T-cell (primary cell): ENCODE results near the gene SMC1A. TPM values are rescaled to one million over a fixed set of nuclear protein-coding genes. Genes with fewer than 3 reads are reported as not detected.
"Not testable (repeated sequence)": the region's sequence is repeated elsewhere in the genome, so short reads cannot be mapped to it uniquely, and the experiment has no call there.

Experiments
- ATAC-seq, 4 experiments: fragments of 200-7000 bp in 3 of 4; fragments of 150-1000 bp in 1 of 4; cut with Tn5 transposase; replicated peaks in 1 of 4; 1 replicate in 3 of 4; 2 replicates in 1 of 4; pipeline ENCODE4 v1.10.0; 2021; ENCODE audit warnings: moderate library complexity in 3 of 4, mild to moderate bottlenecking in 2 of 4, moderate number of reproducible peaks in 1 of 4
- CTCF ChIA-PET, 2 donors: fragments of 300-600 bp; sonication (Branson Sonifier 250); formaldehyde crosslinking; loops; one replicate each; lab custom pipeline; 2022; ENCODE audit warnings: antibody characterized with exemption in 2 of 2; lab: Charles Lee
- POLR2A ChIA-PET, 2 donors: fragments of 300-600 bp; sonication (Branson Sonifier 250); formaldehyde crosslinking; loops; one replicate each; lab custom pipeline; 2022; ENCODE audit warnings: antibody characterized with exemption in 2 of 2; lab: Charles Lee
- DNase-seq, 35 experiments: peaks; one replicate each; pipeline versions ENCODE4 v3.0.0 to v3.0.0-alpha.2; 2013 to 2023
- H3K27ac ChIP-seq: one replicate; pipeline ENCODE4 v1.5.1; 2013; ENCODE audit warnings: low read length
- H3K27me3 ChIP-seq, 2 experiments: replicated peaks in 1 of 2; 1 replicate in 1 of 2; 2 replicates in 1 of 2; pipeline versions ENCODE4 v1.6.1 to v1.7.0; 2013; ENCODE audit warnings: low read length in 1 of 2, mixed read lengths in 1 of 2; ENCODE audit not compliant: control insufficient read depth in 2 of 2, insufficient read depth in 2 of 2; ENCODE audit errors: extremely low read depth in 1 of 2
- H3K36me3 ChIP-seq, 2 donors: 1 replicate in 1 of 2; 2 replicates in 1 of 2; pipeline versions ENCODE4 v1.6.1 to v1.7.0; 2013; ENCODE audit warnings: low read length in 1 of 2; ENCODE audit not compliant: control insufficient read depth in 2 of 2, insufficient read depth in 1 of 2; ENCODE audit errors: extremely low read depth in 1 of 2
- H3K4me1 ChIP-seq, 2 experiments: 1 replicate in 1 of 2; 2 replicates in 1 of 2; pipeline versions ENCODE4 v1.6.1 to v1.7.0; 2013; ENCODE audit warnings: low read length in 2 of 2, mixed read lengths in 1 of 2; ENCODE audit not compliant: insufficient read depth in 2 of 2, control insufficient read depth in 1 of 2; ENCODE audit errors: extremely low read depth in 1 of 2
- H3K4me3 ChIP-seq, 2 donors: 1 replicate in 1 of 2; 2 replicates in 1 of 2; pipeline versions ENCODE4 v1.5.1 to v1.7.0; 2013; ENCODE audit warnings: mild to moderate bottlenecking in 2 of 2, low read length in 1 of 2, moderate library complexity in 1 of 2; ENCODE audit not compliant: control insufficient read depth in 1 of 2; ENCODE audit errors: extremely low read depth in 1 of 2
- H3K9me3 ChIP-seq: 2 replicates; pipeline ENCODE4 v1.7.0; 2013
- H3K27ac Mint-ChIP-seq, 2 donors: one replicate each; pipeline ENCODE4 v1.8.0; 2020 to 2021; ENCODE audit warnings: mild to moderate bottlenecking in 2 of 2, mixed read lengths in 2 of 2
- H3K27me3 Mint-ChIP-seq, 2 donors: one replicate each; pipeline ENCODE4 v1.8.0; 2021 to 2022; ENCODE audit warnings: mixed read lengths in 2 of 2
- H3K36me3 Mint-ChIP-seq: one replicate; pipeline ENCODE4 v1.8.0; 2021; ENCODE audit warnings: mixed read lengths
- H3K4me1 Mint-ChIP-seq, 3 donors: one replicate each; pipeline ENCODE4 v1.8.0; 2020 to 2022; ENCODE audit warnings: mixed read lengths in 3 of 3, mild to moderate bottlenecking in 1 of 3
- H3K4me3 Mint-ChIP-seq, 3 donors: one replicate each; pipeline ENCODE4 v1.8.0; 2020 to 2022; ENCODE audit warnings: mild to moderate bottlenecking in 3 of 3, mixed read lengths in 3 of 3, moderate library complexity in 3 of 3
- H3K9me3 Mint-ChIP-seq, 3 donors: one replicate each; pipeline ENCODE4 v1.8.0; 2020 to 2022; ENCODE audit warnings: mixed read lengths in 3 of 3
- WGBS: methylation state at CpG from one replicate; pipeline ENCODE4 v1.1.5; 2013; ENCODE audit warnings: missing lambda C conversion rate; ENCODE audit not compliant: insufficient coverage; 5-methylcytosine and 5-hydroxymethylcytosine counted together
- total RNA-seq, 35 experiments: library from RNA in 6 of 35; stranded (reverse) in 6 of 35; fragments of 120-200 nt in 1 of 35; gene quantifications; one replicate each; pipeline versions ENCODE4 v1.2.1 to v1.2.4 and lab custom pipeline; 2013 to 2026

Gene SMC1A
- total RNA-seq (10 to 100 TPM; 46.8 to 73.0 (median 66.0) TPM), total RNA-seq (lab: John Stamatoyannopoulos, UW) (91.6 to 264 (median 108) reads per million in 29 experiments)
- total RNA-seq (2013) = 29.0 TPM

GRCh38 chrX:53422086-53422860 is at the start of gene SMC1A:
Gene SMC1A (minus strand): TSS chrX:53422654. CDS start chrX:53422600, 54 bp downstream.
- POLR2A ChIA-PET = interaction anchor here (0.5 to 1.6 kb wide), 13 partner anchors 8 to 1127 kb away, joined by 3 to 6 read pairs (median 3); no protein-coding TSS in a partner anchor
- peak; percentile 85 to 93 (median 91) for ATAC-seq
- no peaks in the 10 kb centered on the region for H3K9me3 Mint-ChIP-seq
- H3K4me1 Mint-ChIP-seq = peaks cover 36 to 37% (median 36%) of the 10 kb centered on the region in 3 donors
- H3K27ac Mint-ChIP-seq = peak within 1 kb of the TSS; percentile 93 to 95
- peak; percentile 89 to 100 (median 96) for DNase-seq
- H3K36me3 ChIP-seq = no peaks in the 10 kb centered on the region
- H3K27ac ChIP-seq = peak within 1 kb of the TSS; percentile 94
- H3K4me3 ChIP-seq = peak within 1 kb of the TSS; percentile 77 to 84
- no peaks in the 10 kb centered on the region for H3K27me3 ChIP-seq
- peaks cover 17 to 35% of the 10 kb centered on the region in 2 experiments for H3K4me1 ChIP-seq
- no peaks in the 10 kb centered on the region for H3K9me3 ChIP-seq
- WGBS = 0% methylated on average over 27 of the region's 75 CpGs
- peak within 1 kb of the TSS; percentile 89 to 99 (median 89) for H3K4me3 Mint-ChIP-seq
- CTCF ChIA-PET = interaction anchor here (0.6 to 2.0 kb wide), 6 partner anchors 10 to 218 kb away, joined by 3 to 11 read pairs (median 4); no protein-coding TSS in a partner anchor
- H3K36me3 Mint-ChIP-seq = peaks cover 3% of the 10 kb centered on the region
- no peaks in the 10 kb centered on the region for H3K27me3 Mint-ChIP-seq

- ATAC-seq (no peak), DNase-seq (no peak)
- H3K4me3 Mint-ChIP-seq = no peak overlapping the region
- WGBS = no CpG with 5 or more reads among the region's 3 CpGs
- peaks cover 7 to 35% of the 10 kb centered on the region in 2 donors for H3K27me3 Mint-ChIP-seq
- no peak overlapping the region for H3K4me3 ChIP-seq
- ChIA-PET POLR2A (no interaction called here), CTCF (no interaction called here)
- no peaks in the 10 kb centered on the region for H3K9me3 ChIP-seq
- H3K9me3 Mint-ChIP-seq = no peaks in the 10 kb centered on the region
- peaks cover 0 to 5% of the 10 kb centered on the region in 2 experiments for H3K27me3 ChIP-seq
- no peaks in the 10 kb centered on the region for H3K4me1 ChIP-seq
- H3K36me3 Mint-ChIP-seq = no peaks in the 10 kb centered on the region
- H3K27ac Mint-ChIP-seq = no peak overlapping the region
- H3K36me3 ChIP-seq = no peaks in the 10 kb centered on the region
- no peak overlapping the region for H3K27ac ChIP-seq
- no peaks in the 10 kb centered on the region for H3K4me1 Mint-ChIP-seq
These were observed 48.9 kb upstream of the SMC1A start for GRCh38 chrX:53471346-53471745.

GRCh38 chrX:53468659-53469058 is 46.2 kb upstream of the SMC1A start:
- CTCF ChIA-PET, POLR2A ChIA-PET: not testable (repeated sequence)

GRCh38 chrX:53458082-53458481 is 35.6 kb upstream of the SMC1A start:
- Histone ChIP-seq H3K27me3 (no peaks in the 10 kb centered on the region), H3K27ac (no peak overlapping the region), H3K4me3 (no peak overlapping the region), H3K36me3 (no peaks in the 10 kb centered on the region), H3K4me1 (no peaks in the 10 kb centered on the region), H3K9me3 (no peaks in the 10 kb centered on the region)
- WGBS = no CpG with 5 or more reads among the region's 5 CpGs
- Mint-ChIP-seq H3K9me3 (no peaks in the 10 kb centered on the region), H3K27me3 (peaks cover 5 to 27% of the 10 kb centered on the region in 2 donors), H3K4me3 (no peak overlapping the region), H3K36me3 (no peaks in the 10 kb centered on the region), H3K27ac (peak overlapping the region in 1 of 2 donors; percentile 27), H3K4me1 (peaks cover 0 to under 1% (median 0%) of the 10 kb centered on the region in 3 donors)
- ChIA-PET POLR2A (interaction anchor here in 1 of 2 donors (0.6 kb wide), 1 partner anchor 13 kb away, joined by 5 read pairs; no protein-coding TSS in a partner anchor), CTCF (no interaction called here)
- ATAC-seq = no peak
- DNase-seq = no peak

More at GRCh38 chrX:53468659-53469058, 46.2 kb upstream of the SMC1A start:
- not testable (repeated sequence) for H3K4me3 ChIP-seq, H3K9me3 ChIP-seq, H3K4me3 Mint-ChIP-seq, H3K4me1 ChIP-seq, H3K36me3 Mint-ChIP-seq, ATAC-seq, H3K27ac ChIP-seq, H3K36me3 ChIP-seq, H3K27me3 ChIP-seq, H3K9me3 Mint-ChIP-seq, DNase-seq, H3K4me1 Mint-ChIP-seq, H3K27ac Mint-ChIP-seq
- peaks cover 6 to 34% of the 10 kb centered on the region in 2 donors for H3K27me3 Mint-ChIP-seq
- WGBS = no CpG with 5 or more reads among the region's 3 CpGs

GRCh38 chrX:53456254-53456653 is 33.8 kb upstream of the SMC1A start:
- 33% methylated on average over 1 of the region's 3 CpGs for WGBS
- Mint-ChIP-seq H3K4me3 (no peak overlapping the region), H3K9me3 (no peaks in the 10 kb centered on the region), H3K36me3 (no peaks in the 10 kb centered on the region), H3K27me3 (peaks cover 5 to 23% of the 10 kb centered on the region in 2 donors), H3K27ac (no peak overlapping the region), H3K4me1 (no peaks in the 10 kb centered on the region)
- CTCF ChIA-PET = no interaction called here
- H3K27me3 ChIP-seq = no peaks in the 10 kb centered on the region
- POLR2A ChIA-PET = no interaction called here
- no peak overlapping the region for H3K27ac ChIP-seq
- ATAC-seq (no peak), DNase-seq (no peak)
- H3K4me3 ChIP-seq = no peak overlapping the region
- no peaks in the 10 kb centered on the region for H3K4me1 ChIP-seq
- no peaks in the 10 kb centered on the region for H3K9me3 ChIP-seq
- H3K36me3 ChIP-seq = no peaks in the 10 kb centered on the region

- Mint-ChIP-seq H3K4me3 (no peak overlapping the region), H3K36me3 (no peaks in the 10 kb centered on the region), H3K9me3 (no peaks in the 10 kb centered on the region), H3K27me3 (peaks cover 5 to 20% of the 10 kb centered on the region in 2 donors), H3K27ac (no peak overlapping the region), H3K4me1 (no peaks in the 10 kb centered on the region)
- H3K4me3 ChIP-seq = no peak overlapping the region
- ChIA-PET CTCF (no interaction called here), POLR2A (interaction anchor here in 1 of 2 donors (0.5 to 1.1 kb wide), 3 partner anchors 22 to 374 kb away, joined by 4 to 8 read pairs (median 5); no protein-coding TSS in a partner anchor)
- no peaks in the 10 kb centered on the region for H3K27me3 ChIP-seq
- H3K4me1 ChIP-seq = no peaks in the 10 kb centered on the region
- H3K9me3 ChIP-seq = no peaks in the 10 kb centered on the region
- H3K36me3 ChIP-seq = no peaks in the 10 kb centered on the region
- no peak for ATAC-seq
- no peak overlapping the region for H3K27ac ChIP-seq
- DNase-seq = no peak
These were observed 30.4 kb upstream of the SMC1A start for GRCh38 chrX:53452812-53453211.
